Kidney capillary endothelial cell (primary cell): Measurements from ENCODE around the gene CDPF1.
"Not testable (repeated sequence)": the region's sequence is repeated elsewhere in the genome, so short reads cannot be mapped to it uniquely, and the experiment has no call there.

Source experiments
- DNase-seq: peaks from one replicate; pipeline ENCODE4 v3.0.0-alpha.2; 2018; ENCODE audit warnings: low spot score

The CDPF1 gene

GRCh38 chr22:46224898-46225290, 25.2 kb downstream of the CDPF1 start:
- DNase-seq = no peak

GRCh38 chr22:46224044-46224897, 25.8 kb downstream of the CDPF1 start:
- DNase-seq = no peak

GRCh38 chr22:46220921-46221320, 29.2 kb downstream of the CDPF1 start:
- no peak for DNase-seq

GRCh38 chr22:46219636-46220035, 30.5 kb downstream of the CDPF1 start:
- DNase-seq = no peak

GRCh38 chr22:46214616-46215015, 35.5 kb downstream of the CDPF1 start:
- DNase-seq = no peak

- DNase-seq = no peak
These were observed 35.9 kb downstream of the CDPF1 start for GRCh38 chr22:46214149-46214548.

GRCh38 chr22:46213052-46213451, 37.0 kb downstream of the CDPF1 start:
- DNase-seq = no peak

- DNase-seq = no peak
These were observed 37.9 kb downstream of the CDPF1 start for GRCh38 chr22:46212195-46212594.

GRCh38 chr22:46209262-46209661, 40.8 kb downstream of the CDPF1 start:
- no peak for DNase-seq

- DNase-seq = no peak
These were observed 46.5 kb downstream of the CDPF1 start for GRCh38 chr22:46203601-46203980.

GRCh38 chr22:46202897-46203600, 47.0 kb downstream of the CDPF1 start:
- DNase-seq = no peak

- no peak for DNase-seq
These were observed 48.9 kb downstream of the CDPF1 start for GRCh38 chr22:46201059-46201757.

- not testable (repeated sequence) for DNase-seq
These were observed 51.3 kb downstream of the CDPF1 start for GRCh38 chr22:46198806-46199205.

GRCh38 chr22:46198274-46198673, 51.8 kb downstream of the CDPF1 start:
- DNase-seq = no peak

GRCh38 chr22:46196278-46196677, 53.8 kb downstream of the CDPF1 start:
- no peak for DNase-seq

GRCh38 chr22:46195487-46196165, 54.5 kb downstream of the CDPF1 start:
- no peak for DNase-seq
